ENCODE measurements around the gene ZNF687. TPM values are rescaled to one million over a fixed set of nuclear protein-coding genes. Genes with fewer than 3 reads are reported as not detected.

ZNF687 gene
- total RNA-seq, 1 experiment from 2014 or later: 34.3 TPM

- CTCF ChIA-PET: no interaction called here
Measured at GRCh38 chr1:151324390-151324930, 42.4 kb downstream of the ZNF687 start.

GRCh38 chr1:151325231-151325630 is 43.1 kb downstream of the ZNF687 start:
- Histone ChIP-seq H3K79me2 (ENCODE audit: insufficient read depth, low read length) (peaks cover 14% of the 10 kb centered on the region), H3K9ac (ENCODE audit: low read length) (no peak overlapping the region), H3K36me3 (ENCODE audit: control insufficient read depth in 1 of 2, insufficient read depth in 2 of 2, low read length in 2 of 2) (peaks cover 0 to 2% of the 10 kb centered on the region in 2 experiments; a peak in 1 of 4 replicates), H3K4me2 (ENCODE audit: low read length) (no peak overlapping the region), H3K4me1 (ENCODE audit: control insufficient read depth in 1 of 2, insufficient read depth in 2 of 2, low read length in 2 of 2) (peaks cover 12 to 24% of the 10 kb centered on the region in 2 experiments), H2AFZ (ENCODE audit: low read depth, low read length, poor library complexity, severe bottlenecking) (no peak overlapping the region), H3K9me3 (ENCODE audit: control insufficient read depth in 1 of 2, insufficient read depth in 1 of 2, low read depth in 1 of 2, low read length in 2 of 2) (no peaks in the 10 kb centered on the region), H3K27me3 (ENCODE audit: insufficient read depth, low read length) (no peaks in the 10 kb centered on the region), H3K9me2 (ENCODE audit: insufficient read depth) (no peaks in the 10 kb centered on the region), H4K20me1 (ENCODE audit: insufficient read depth) (no peaks in the 10 kb centered on the region), H3K4me3 (replicated peaks in 1 of 2; ENCODE audit: low read depth in 1 of 2, low read length in 2 of 2) (no peak overlapping the region), H3K27ac (ENCODE audit: low read depth, low read length) (no peak overlapping the region)
- TF ChIP-seq SP1 (IDR thresholded peaks at IDR 0.05; ENCODE audit: low read depth) (no peak), MAX (IDR thresholded peaks at IDR 0.05) (no peak), EGR1 (IDR thresholded peaks at IDR 0.05; ENCODE audit: low read depth) (no peak), CBX3 (IDR thresholded peaks at IDR 0.05; ENCODE audit: low read depth) (no peak), SRF (IDR thresholded peaks at IDR 0.05; ENCODE audit: low read depth) (no peak), YY1 (IDR thresholded peaks at IDR 0.05; ENCODE audit: extremely low read depth, insufficient replicate concordance, low read depth, low read length) (no peak), CEBPB (IDR thresholded peaks at IDR 0.05; ENCODE audit: low read depth) (no peak), CTCF (IDR thresholded peaks at IDR 0.05 in 2 of 3, conservative IDR thresholded peaks at IDR 0.05 in 1 of 3; ENCODE audit: borderline replicate concordance in 1 of 3, insufficient read depth in 1 of 3, low read depth in 2 of 3, low read length in 2 of 3) (no peak), ATF3 (IDR thresholded peaks at IDR 0.05) (no peak)
- ChIA-PET RAD21 (ENCODE audit: low non-redundant PET in 1 of 2, low total read pairs in 2 of 2, uncharacterized antibody in 2 of 2, unreplicated experiment in 2 of 2) (no interaction called here), POLR2A (no interaction called here), CTCF (interaction anchor here (1.1 kb wide), 2 partner anchors 15 to 24 kb away, joined by 4 to 6 read pairs; no protein-coding TSS in a partner anchor)
- no TSS peak for BruUV-seq (replicated peaks)
- ATAC-seq (no peak), DNase-seq (ENCODE audit: low read depth, low spot score) (no peak)
- intact Hi-C loops (cut with micrococcal nuclease): loop anchor here (5.0 kb wide), 1 partner anchor 128 kb away; the partner anchor contains the start of gene PIP5K1A

More at GRCh38 chr1:151324390-151324930, 42.4 kb downstream of the ZNF687 start:
- H3K4me3 ChIP-seq (replicated peaks in 1 of 2; ENCODE audit: low read depth in 1 of 2, low read length in 2 of 2): no peak overlapping the region
- no peak for TF ChIP-seq CEBPB (IDR thresholded peaks at IDR 0.05; ENCODE audit: low read depth)
- no peak for TF ChIP-seq RAD21 (IDR thresholded peaks at IDR 0.05; ENCODE audit: low read depth)
- TF ChIP-seq MAX (IDR thresholded peaks at IDR 0.05): no peak
- TF ChIP-seq EZH2 (IDR thresholded peaks at IDR 0.05): no peak
- no peak for TF ChIP-seq TCF7L2 (IDR thresholded peaks at IDR 0.05; ENCODE audit: borderline replicate concordance, extremely low read depth, insufficient read depth, insufficient read length)
- no peak for TF ChIP-seq POLR2AphosphoS5 (IDR thresholded peaks at IDR 0.05; ENCODE audit: low read depth, low read length)
- no peak for TF ChIP-seq SP1 (IDR thresholded peaks at IDR 0.05; ENCODE audit: low read depth)
- no peak for TF ChIP-seq EZH2phosphoT487 (IDR thresholded peaks at IDR 0.05; ENCODE audit: borderline replicate concordance)
- no TSS peak for BruUV-seq (replicated peaks)
- no peak overlapping the region for H3K4me2 ChIP-seq (ENCODE audit: low read length)
- RAD21 ChIA-PET (ENCODE audit: low non-redundant PET in 1 of 2, low total read pairs in 2 of 2, uncharacterized antibody in 2 of 2, unreplicated experiment in 2 of 2): no interaction called here
- no peak for ATAC-seq
- H3K27me3 ChIP-seq (ENCODE audit: insufficient read depth, low read length): no peaks in the 10 kb centered on the region
- H3K9ac ChIP-seq (ENCODE audit: low read length): no peak overlapping the region
- H3K36me3 ChIP-seq (ENCODE audit: control insufficient read depth in 1 of 2, insufficient read depth in 2 of 2, low read length in 2 of 2): peaks cover 0 to 2% of the 10 kb centered on the region in 2 experiments; a peak in 1 of 4 replicates
- no peaks in the 10 kb centered on the region for H3K9me3 ChIP-seq (ENCODE audit: control insufficient read depth in 1 of 2, insufficient read depth in 1 of 2, low read depth in 1 of 2, low read length in 2 of 2)
- no peak overlapping the region for H3K27ac ChIP-seq (ENCODE audit: low read depth, low read length)
- no peak for DNase-seq (ENCODE audit: low read depth, low spot score)
- no peaks in the 10 kb centered on the region for H3K9me2 ChIP-seq (ENCODE audit: insufficient read depth)
- H3K4me1 ChIP-seq (ENCODE audit: control insufficient read depth in 1 of 2, insufficient read depth in 2 of 2, low read length in 2 of 2): peaks cover 12 to 24% of the 10 kb centered on the region in 2 experiments
- POLR2A ChIA-PET: interaction anchor here (0.6 to 0.9 kb wide), 2 partner anchors 16 to 281 kb away, joined by 3 to 4 read pairs; no protein-coding TSS in a partner anchor
- peaks cover 14% of the 10 kb centered on the region for H3K79me2 ChIP-seq (ENCODE audit: insufficient read depth, low read length)
- intact Hi-C loops (cut with micrococcal nuclease): no loop called here
- H4K20me1 ChIP-seq (ENCODE audit: insufficient read depth): no peaks in the 10 kb centered on the region
- H2AFZ ChIP-seq (ENCODE audit: low read depth, low read length, poor library complexity, severe bottlenecking): no peak overlapping the region

Data from HCT116 (cell line).